HepG2 (cell line): ENCODE results near the gene TAS1R3. TPM values are rescaled to one million over a fixed set of nuclear protein-coding genes. Genes with fewer than 3 reads are reported as not detected.

Experiments used
- CBX5 ChIP-seq: sonication (generic); formaldehyde crosslinking; IDR thresholded peaks from 2 replicates; pipeline ENCODE4 v1.4.0; 2020; ENCODE audit warnings: missing genetic modification reagents, borderline replicate concordance
- CENPX ChIP-seq: sonication (generic); formaldehyde crosslinking; IDR thresholded peaks from 2 replicates; pipeline ENCODE4 v1.9.0; 2021; ENCODE audit warnings: mild to moderate bottlenecking, missing genetic modification reagents, moderate library complexity
- EED ChIP-seq: sonication (generic); formaldehyde crosslinking; IDR thresholded peaks from 2 replicates; pipeline ENCODE4 v1.5.0; 2020; ENCODE audit warnings: mild to moderate bottlenecking, missing genetic modification reagents
- ETV5 ChIP-seq: IDR thresholded peaks from 2 replicates; pipeline ENCODE4 v1.6.1; 2018; ENCODE audit warnings: missing biosample characterization, missing genetic modification reagents, inconsistent platforms, borderline replicate concordance
- GFI1 ChIP-seq: sonication (generic); formaldehyde crosslinking; IDR thresholded peaks from 2 replicates; pipeline ENCODE4 v1.5.0; 2020; ENCODE audit warnings: missing genetic modification reagents, mild to moderate bottlenecking, borderline replicate concordance
- HNRNPK ChIP-seq: fragments of 200-400 bp; formaldehyde crosslinking; IDR thresholded peaks from 2 replicates; pipeline ENCODE4 v1.6.1; 2018; ENCODE audit warnings: low read length, low read depth, moderate library complexity, mild to moderate bottlenecking; ENCODE audit not compliant: poor library complexity, severe bottlenecking
- JUN ChIP-seq: sonication (generic); formaldehyde crosslinking; IDR thresholded peaks from 2 replicates; pipeline ENCODE4 v1.4.0; 2020; ENCODE audit warnings: mild to moderate bottlenecking, missing genetic modification reagents
- NCOA5 ChIP-seq: sonication (generic); formaldehyde crosslinking; IDR thresholded peaks from 2 replicates; pipeline ENCODE4 v1.4.0; 2020; ENCODE audit warnings: missing genetic modification reagents
- PHF8 ChIP-seq: sonication (generic); formaldehyde crosslinking; IDR thresholded peaks from 2 replicates; pipeline ENCODE4 v1.5.0; 2020; ENCODE audit warnings: missing genetic modification reagents
- TCF12 ChIP-seq, 2 experiments: fragments of 450-650 bp in 1 of 2; sonication (generic) in 1 of 2; formaldehyde crosslinking in 1 of 2; IDR thresholded peaks; 2 replicates each; pipeline versions ENCODE4 v1.6.1 to v1.8.0; 2017 to 2022; ENCODE audit warnings: antibody characterized with exemption in 1 of 2, mild to moderate bottlenecking in 1 of 2, missing genetic modification reagents in 1 of 2, moderate library complexity in 1 of 2
- ZBTB42 ChIP-seq: sonication (generic); formaldehyde crosslinking; IDR thresholded peaks from 2 replicates; pipeline ENCODE4 v1.5.0; 2020; ENCODE audit warnings: mild to moderate bottlenecking, missing genetic modification reagents
- ZKSCAN5 ChIP-seq: sonication (generic); formaldehyde crosslinking; IDR thresholded peaks from 2 replicates; pipeline ENCODE4 v1.5.1; 2020; ENCODE audit warnings: mild to moderate bottlenecking, missing genetic modification reagents
- ZNF234 ChIP-seq: sonication (generic); formaldehyde crosslinking; conservative IDR thresholded peaks from 2 replicates; pipeline ENCODE4 v1.5.1; 2020; ENCODE audit warnings: mild to moderate bottlenecking, missing genetic modification reagents
- ZNF589 ChIP-seq: sonication (generic); formaldehyde crosslinking; conservative IDR thresholded peaks from 2 replicates; pipeline ENCODE4 v1.8.0; 2022; ENCODE audit warnings: mild to moderate bottlenecking, moderate library complexity, missing genetic modification reagents
- ZNF841 ChIP-seq: sonication (generic); formaldehyde crosslinking; IDR thresholded peaks from 2 replicates; pipeline ENCODE4 v1.8.1; 2023; ENCODE audit warnings: missing genetic modification reagents, borderline replicate concordance
- ZSCAN29 ChIP-seq: sonication (generic); formaldehyde crosslinking; conservative IDR thresholded peaks from 2 replicates; pipeline ENCODE4 v1.4.0; 2020; ENCODE audit warnings: mild to moderate bottlenecking, missing genetic modification reagents
- ZZZ3 ChIP-seq: sonication (generic); formaldehyde crosslinking; IDR thresholded peaks from 2 replicates; pipeline ENCODE4 v1.4.0; 2020; ENCODE audit warnings: missing genetic modification reagents, mild to moderate bottlenecking, borderline replicate concordance
- polyA plus RNA-seq, 8 experiments: library from polyadenylated mRNA; depleted of rRNA in 3 of 8; stranded (reverse) in 7 of 8; unstranded in 1 of 8; fragments of >200 nt; fragmentation: Illumina TruSeq in 4 of 8; extraction: Trizol in 4 of 8; gene quantifications; 2 replicates each; pipeline versions ENCODE4 v1.2.1 to v1.2.3, GENCODE V29; 2011 to 2016; ENCODE audit warnings: low read depth in 4 of 8, missing spikeins in 1 of 8, mixed read lengths in 1 of 8; ENCODE audit not compliant: insufficient read depth in 1 of 8
- total RNA-seq, 5 experiments: library from RNA; depleted of rRNA; stranded (reverse); fragments of >200 nt; fragmentation: Illumina TruSeq; extraction: Trizol; gene quantifications; 2 replicates each; pipeline ENCODE4 v1.2.3, GENCODE V29; 2016; ENCODE audit warnings: low read depth in 1 of 5
- TF ChIP-seq, protein P1 (sequence below): sonication (generic); formaldehyde crosslinking; IDR thresholded peaks from 2 replicates; pipeline ENCODE4 v1.8.0; 2022; ENCODE audit warnings: missing genetic modification reagents, mild to moderate bottlenecking, moderate library complexity, borderline replicate concordance
- TF ChIP-seq, protein P2 (sequence below): sonication (generic); formaldehyde crosslinking; IDR thresholded peaks from 2 replicates; pipeline ENCODE4 v1.5.0; 2020; ENCODE audit warnings: missing genetic modification reagents
- TF ChIP-seq, protein P3 (sequence below): sonication (generic); formaldehyde crosslinking; IDR thresholded peaks from 2 replicates; pipeline ENCODE4 v1.4.0; 2020; ENCODE audit warnings: missing genetic modification reagents, borderline replicate concordance

The TAS1R3 gene
- total and polyA plus RNA-seq, 2 of the 13 experiments (the other 11 are each of a cell fraction or from before 2014, with no cell fraction given) = 0.13 to 0.15 TPM

DNA sequence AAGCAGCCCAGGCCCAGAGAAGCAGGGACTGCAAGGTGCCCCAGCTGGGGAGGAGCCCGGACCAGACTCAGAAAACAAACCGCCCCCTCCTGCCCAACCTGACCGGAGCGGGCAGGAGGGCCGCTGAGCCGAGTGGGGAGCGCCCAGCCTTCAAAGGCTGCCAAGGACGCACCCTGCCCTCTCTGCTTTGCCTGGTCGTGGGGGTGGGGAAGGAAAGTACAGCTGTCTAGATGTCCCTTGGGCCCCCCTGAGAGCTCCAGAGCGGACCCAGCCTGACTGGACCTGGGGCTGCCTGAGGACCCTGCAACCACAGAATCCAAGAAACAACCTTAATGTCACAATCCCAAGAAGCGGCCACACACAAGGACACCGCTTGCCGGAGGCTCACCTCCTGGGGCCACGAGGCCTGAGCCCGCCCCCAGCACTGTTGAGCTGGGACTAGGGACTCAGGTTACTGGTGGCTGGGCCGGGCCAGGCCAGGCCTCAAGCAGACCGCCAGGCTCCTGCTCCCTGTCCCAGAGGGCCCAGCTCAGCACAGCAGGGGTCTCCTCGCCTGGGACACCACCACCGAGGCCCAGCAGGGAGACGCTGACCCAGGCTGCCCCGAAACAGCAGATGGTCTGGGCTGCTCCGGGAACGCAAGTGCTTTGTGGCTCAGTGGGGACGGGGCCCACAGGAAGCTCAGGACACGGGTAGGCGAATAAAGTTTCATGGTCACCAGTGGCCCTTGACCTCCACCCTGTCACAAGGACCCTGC, 16.8 kb downstream of the TAS1R3 start (continued):
- TF ChIP-seq, protein P1, sequence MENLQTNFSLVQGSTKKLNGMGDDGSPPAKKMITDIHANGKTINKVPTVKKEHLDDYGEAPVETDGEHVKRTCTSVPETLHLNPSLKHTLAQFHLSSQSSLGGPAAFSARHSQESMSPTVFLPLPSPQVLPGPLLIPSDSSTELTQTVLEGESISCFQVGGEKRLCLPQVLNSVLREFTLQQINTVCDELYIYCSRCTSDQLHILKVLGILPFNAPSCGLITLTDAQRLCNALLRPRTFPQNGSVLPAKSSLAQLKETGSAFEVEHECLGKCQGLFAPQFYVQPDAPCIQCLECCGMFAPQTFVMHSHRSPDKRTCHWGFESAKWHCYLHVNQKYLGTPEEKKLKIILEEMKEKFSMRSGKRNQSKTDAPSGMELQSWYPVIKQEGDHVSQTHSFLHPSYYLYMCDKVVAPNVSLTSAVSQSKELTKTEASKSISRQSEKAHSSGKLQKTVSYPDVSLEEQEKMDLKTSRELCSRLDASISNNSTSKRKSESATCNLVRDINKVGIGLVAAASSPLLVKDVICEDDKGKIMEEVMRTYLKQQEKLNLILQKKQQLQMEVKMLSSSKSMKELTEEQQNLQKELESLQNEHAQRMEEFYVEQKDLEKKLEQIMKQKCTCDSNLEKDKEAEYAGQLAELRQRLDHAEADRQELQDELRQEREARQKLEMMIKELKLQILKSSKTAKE (CRISPR knock-in tag) = no peak
- TF ChIP-seq, protein P2, sequence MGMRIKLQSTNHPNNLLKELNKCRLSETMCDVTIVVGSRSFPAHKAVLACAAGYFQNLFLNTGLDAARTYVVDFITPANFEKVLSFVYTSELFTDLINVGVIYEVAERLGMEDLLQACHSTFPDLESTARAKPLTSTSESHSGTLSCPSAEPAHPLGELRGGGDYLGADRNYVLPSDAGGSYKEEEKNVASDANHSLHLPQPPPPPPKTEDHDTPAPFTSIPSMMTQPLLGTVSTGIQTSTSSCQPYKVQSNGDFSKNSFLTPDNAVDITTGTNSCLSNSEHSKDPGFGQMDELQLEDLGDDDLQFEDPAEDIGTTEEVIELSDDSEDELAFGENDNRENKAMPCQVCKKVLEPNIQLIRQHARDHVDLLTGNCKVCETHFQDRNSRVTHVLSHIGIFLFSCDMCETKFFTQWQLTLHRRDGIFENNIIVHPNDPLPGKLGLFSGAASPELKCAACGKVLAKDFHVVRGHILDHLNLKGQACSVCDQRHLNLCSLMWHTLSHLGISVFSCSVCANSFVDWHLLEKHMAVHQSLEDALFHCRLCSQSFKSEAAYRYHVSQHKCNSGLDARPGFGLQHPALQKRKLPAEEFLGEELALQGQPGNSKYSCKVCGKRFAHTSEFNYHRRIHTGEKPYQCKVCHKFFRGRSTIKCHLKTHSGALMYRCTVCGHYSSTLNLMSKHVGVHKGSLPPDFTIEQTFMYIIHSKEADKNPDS = no peak
- TF ChIP-seq ZBTB42 (CRISPR knock-in tag) = no peak
- TF ChIP-seq ZKSCAN5 (CRISPR knock-in tag) = no peak
- TF ChIP-seq EED (CRISPR knock-in tag) = no peak
- 0 out of 2 replicates have a peak, but pooled peaks have one; percentile 11 for TF ChIP-seq CBX5 (CRISPR knock-in tag)
- peak; percentile 84 for TF ChIP-seq PHF8 (CRISPR knock-in tag)
- TF ChIP-seq ETV5 (CRISPR knock-in tag) = no peak; the same call in 1 of the 2 replicates
- TF ChIP-seq, protein P3, sequence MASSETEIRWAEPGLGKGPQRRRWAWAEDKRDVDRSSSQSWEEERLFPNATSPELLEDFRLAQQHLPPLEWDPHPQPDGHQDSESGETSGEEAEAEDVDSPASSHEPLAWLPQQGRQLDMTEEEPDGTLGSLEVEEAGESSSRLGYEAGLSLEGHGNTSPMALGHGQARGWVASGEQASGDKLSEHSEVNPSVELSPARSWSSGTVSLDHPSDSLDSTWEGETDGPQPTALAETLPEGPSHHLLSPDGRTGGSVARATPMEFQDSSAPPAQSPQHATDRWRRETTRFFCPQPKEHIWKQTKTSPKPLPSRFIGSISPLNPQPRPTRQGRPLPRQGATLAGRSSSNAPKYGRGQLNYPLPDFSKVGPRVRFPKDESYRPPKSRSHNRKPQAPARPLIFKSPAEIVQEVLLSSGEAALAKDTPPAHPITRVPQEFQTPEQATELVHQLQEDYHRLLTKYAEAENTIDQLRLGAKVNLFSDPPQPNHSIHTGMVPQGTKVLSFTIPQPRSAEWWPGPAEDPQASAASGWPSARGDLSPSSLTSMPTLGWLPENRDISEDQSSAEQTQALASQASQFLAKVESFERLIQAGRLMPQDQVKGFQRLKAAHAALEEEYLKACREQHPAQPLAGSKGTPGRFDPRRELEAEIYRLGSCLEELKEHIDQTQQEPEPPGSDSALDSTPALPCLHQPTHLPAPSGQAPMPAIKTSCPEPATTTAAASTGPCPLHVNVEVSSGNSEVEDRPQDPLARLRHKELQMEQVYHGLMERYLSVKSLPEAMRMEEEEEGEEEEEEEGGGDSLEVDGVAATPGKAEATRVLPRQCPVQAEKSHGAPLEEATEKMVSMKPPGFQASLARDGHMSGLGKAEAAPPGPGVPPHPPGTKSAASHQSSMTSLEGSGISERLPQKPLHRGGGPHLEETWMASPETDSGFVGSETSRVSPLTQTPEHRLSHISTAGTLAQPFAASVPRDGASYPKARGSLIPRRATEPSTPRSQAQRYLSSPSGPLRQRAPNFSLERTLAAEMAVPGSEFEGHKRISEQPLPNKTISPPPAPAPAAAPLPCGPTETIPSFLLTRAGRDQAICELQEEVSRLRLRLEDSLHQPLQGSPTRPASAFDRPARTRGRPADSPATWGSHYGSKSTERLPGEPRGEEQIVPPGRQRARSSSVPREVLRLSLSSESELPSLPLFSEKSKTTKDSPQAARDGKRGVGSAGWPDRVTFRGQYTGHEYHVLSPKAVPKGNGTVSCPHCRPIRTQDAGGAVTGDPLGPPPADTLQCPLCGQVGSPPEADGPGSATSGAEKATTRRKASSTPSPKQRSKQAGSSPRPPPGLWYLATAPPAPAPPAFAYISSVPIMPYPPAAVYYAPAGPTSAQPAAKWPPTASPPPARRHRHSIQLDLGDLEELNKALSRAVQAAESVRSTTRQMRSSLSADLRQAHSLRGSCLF = no peak
- no peak for TF ChIP-seq ZNF589 (CRISPR knock-in tag)
- no peak for TF ChIP-seq JUN (CRISPR knock-in tag)
- peak; percentile 32; the same call in 1 of the 2 replicates for TF ChIP-seq ZZZ3
- TF ChIP-seq ZNF841 (CRISPR knock-in tag) = no peak
- TF ChIP-seq GFI1 (CRISPR knock-in tag) = no peak
- no peak for TF ChIP-seq ZNF234 (CRISPR knock-in tag)
- no peak for TF ChIP-seq NCOA5 (CRISPR knock-in tag)
- TF ChIP-seq HNRNPK = no peak
- no peak for TF ChIP-seq TCF12 (IDR thresholded peaks at IDR 0.05)
- no peak for TF ChIP-seq TCF12 (CRISPR knock-in tag; IDR thresholded peaks at IDR 0.05)
- TF ChIP-seq ZSCAN29 = no peak
- TF ChIP-seq CENPX = no peak
